H4 (cell line): Measurements from ENCODE around the gene AAMP. TPM values are rescaled to one million over a fixed set of nuclear protein-coding genes. Genes with fewer than 3 reads are reported as not detected.

Experiments used
- DNase-seq: peaks from one replicate; pipeline ENCODE4 v3.0.0-alpha.2; 2015; ENCODE audit warnings: low spot score
- total RNA-seq: library from RNA; depleted of rRNA; stranded (reverse); fragments of >200 nt; shearing (Covaris generic); gene quantifications from 2 replicates; pipeline ENCODE4 v1.2.3, GENCODE V29; 2014

Gene AAMP
- total RNA-seq, 1 experiment from 2014 or later = 120 TPM

GRCh38 chr2:218293715-218294429 lies 23.9 kb upstream of the AAMP start:
- DNase-seq = no peak

GRCh38 chr2:218292048-218293014 lies 22.4 kb upstream of the AAMP start, which contains the start of gene TMBIM1:
TMBIM1 (minus strand) TSS chr2:218292503; CDS start chr2:218282141, 10,362 bp downstream.
- peak; percentile 39 for DNase-seq

GRCh38 chr2:218291318-218292047 lies 21.5 kb upstream of the AAMP start:
- no peak for DNase-seq

- DNase-seq = no peak
These were observed 20.7 kb upstream of the AAMP start for GRCh38 chr2:218290316-218291261.

GRCh38 chr2:218289639-218290315 lies 19.8 kb upstream of the AAMP start:
- DNase-seq = no peak

GRCh38 chr2:218286570-218287459 lies 16.9 kb upstream of the AAMP start:
- DNase-seq = peak; percentile 90

GRCh38 chr2:218285604-218286003 lies 15.7 kb upstream of the AAMP start:
- no peak for DNase-seq

- no peak for DNase-seq
These were observed 14.3 kb upstream of the AAMP start for GRCh38 chr2:218284106-218284811.

GRCh38 chr2:218282173-218282991 lies 12.4 kb upstream of the AAMP start:
- no peak for DNase-seq

- DNase-seq = no peak
These were observed 11.5 kb upstream of the AAMP start for GRCh38 chr2:218281449-218281848.

- no peak for DNase-seq
These were observed 10.4 kb upstream of the AAMP start for GRCh38 chr2:218280260-218280870.

- DNase-seq = no peak
These were observed 8.8 kb upstream of the AAMP start for GRCh38 chr2:218278531-218279360.

- DNase-seq = no peak
These were observed 8.0 kb upstream of the AAMP start for GRCh38 chr2:218277921-218278320.

- DNase-seq = no peak
These were observed 7.2 kb upstream of the AAMP start for GRCh38 chr2:218276986-218277755.

GRCh38 chr2:218275371-218276072 lies 5.6 kb upstream of the AAMP start:
- no peak for DNase-seq
